Upper lobe of left lung (tissue), 6 donors: ENCODE measurements around the gene TFIP11. TPM values are rescaled to one million over a fixed set of nuclear protein-coding genes. Genes with fewer than 3 reads are reported as not detected.
"Not testable (repeated sequence)": the region's sequence is repeated elsewhere in the genome, so short reads cannot be mapped to it uniquely, and the experiment has no call there.

Experiments
- ATAC-seq, 2 donors: fragments of 200-7000 bp; cut with Tn5 transposase; one replicate each; pipeline ENCODE4 v1.9.1; 2022; ENCODE audit warnings: mild to moderate bottlenecking in 2 of 2, moderate library complexity in 2 of 2; ENCODE audit not compliant: low FRiP score in 2 of 2
- DNase-seq, 2 donors: peaks; one replicate each; pipeline ENCODE4 v3.0.0-alpha.2; 2019 to 2020
- H3K27ac ChIP-seq, 4 donors: fragments of 200-600 bp; sonication (generic); one replicate each; pipeline ENCODE4 v1.5.1; 2016 to 2019
- H3K27me3 ChIP-seq, 4 donors: fragments of 200-600 bp; sonication (generic); one replicate each; pipeline ENCODE4 v1.5.1; 2017 to 2019
- H3K36me3 ChIP-seq, 4 donors: fragments of 200-600 bp; sonication (generic); one replicate each; pipeline ENCODE4 v1.5.1; 2016 to 2019
- H3K4me1 ChIP-seq, 4 donors: fragments of 200-600 bp; sonication (generic); one replicate each; pipeline ENCODE4 v1.5.1; 2018 to 2019
- H3K4me3 ChIP-seq, 4 donors: fragments of 200-600 bp; sonication (generic); one replicate each; pipeline ENCODE4 v1.5.1; 2017 to 2019; ENCODE audit warnings: mild to moderate bottlenecking in 2 of 4, moderate library complexity in 1 of 4
- H3K9me3 ChIP-seq, 4 donors: fragments of 200-600 bp; sonication (generic); one replicate each; pipeline ENCODE4 v1.5.1; 2018 to 2019
- EP300 ChIP-seq, 4 donors: sonication (generic); formaldehyde crosslinking; IDR thresholded peaks; one replicate each; pipeline ENCODE4 v1.5.1; 2017; ENCODE audit warnings: antibody characterized with exemption in 4 of 4, control low read depth in 2 of 4
- POLR2A ChIP-seq, 4 donors: fragments of 450-650 bp; IDR thresholded peaks; one replicate each; pipeline ENCODE4 v1.5.1; 2016 to 2017; ENCODE audit warnings: antibody characterized with exemption in 4 of 4, mild to moderate bottlenecking in 2 of 4
- POLR2AphosphoS5 ChIP-seq, 2 donors: sonication (generic); formaldehyde crosslinking; IDR thresholded peaks; one replicate each; pipeline ENCODE4 v1.5.1; 2017; ENCODE audit warnings: antibody characterized with exemption in 2 of 2
- WGBS, 2 donors: methylation state at CpG; one replicate each; pipeline ENCODE4 v1.1.5; 2017 to 2018; 5-methylcytosine and 5-hydroxymethylcytosine counted together
- total RNA-seq, 6 donors: library from RNA; depleted of rRNA in 4 of 6; stranded (reverse); fragments of >200 nt in 4 of 6; gene quantifications; one replicate each; pipeline versions ENCODE4 v1.1.0 to v1.2.1, GENCODE V29; 2016 to 2021
- TF ChIP-seq, protein P1 (sequence below), 6 experiments: fragments of 450-650 bp in 4 of 6; fragments of 200-600 bp in 2 of 6; sonication (generic) in 2 of 6; IDR thresholded peaks; one replicate each; pipeline ENCODE4 v1.5.1; 2016 to 2019; ENCODE audit warnings: antibody characterized with exemption in 6 of 6
- donor health status: DM: no; HTN: no; CAD: no; lungs with moderate emphysema.
- donor health status: DM: no; HTN: yes; CAD: no; lungs with severe emphysema.

TFIP11 gene
- total RNA-seq, 6 donors from 2014 or later: 26.3 to 37.7 (median 32.6) TPM

DNA sequence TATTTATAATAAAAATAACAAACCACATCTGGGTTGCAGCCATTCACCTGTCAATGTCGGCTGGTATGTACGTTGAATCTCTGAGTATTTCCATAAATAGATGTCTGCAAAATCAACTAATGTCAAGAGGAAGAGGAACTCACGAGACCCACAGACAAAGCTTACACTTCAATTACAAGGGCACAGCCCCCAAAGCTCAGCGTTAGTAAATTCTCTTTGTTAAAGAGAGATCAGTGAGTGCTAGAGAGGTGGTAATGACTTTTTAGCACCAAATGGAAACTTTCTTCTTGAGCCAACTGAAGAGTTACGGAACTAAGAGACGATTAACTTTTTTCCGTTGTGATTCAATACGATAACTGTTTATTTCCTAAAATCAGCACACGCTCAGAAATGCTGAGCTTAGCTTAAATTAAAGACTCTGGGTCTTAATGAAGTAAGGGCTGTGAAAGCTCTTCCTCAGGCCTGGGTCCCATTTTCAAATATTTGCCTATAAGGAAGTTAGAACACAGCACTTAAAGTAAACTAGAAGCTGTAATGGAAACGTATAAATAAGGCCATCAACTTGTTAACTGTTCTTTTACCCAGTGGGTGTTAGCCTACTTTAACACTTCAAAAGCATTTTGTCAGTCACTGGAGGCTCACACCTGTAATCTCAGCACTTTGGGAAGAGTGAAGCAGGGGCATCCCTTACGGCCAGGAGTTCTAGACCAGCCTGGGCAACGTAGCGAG, 22.8 kb upstream of the TFIP11 start:
- DNase-seq (no peak), ATAC-seq (no peak)
- TF ChIP-seq, protein P1, sequence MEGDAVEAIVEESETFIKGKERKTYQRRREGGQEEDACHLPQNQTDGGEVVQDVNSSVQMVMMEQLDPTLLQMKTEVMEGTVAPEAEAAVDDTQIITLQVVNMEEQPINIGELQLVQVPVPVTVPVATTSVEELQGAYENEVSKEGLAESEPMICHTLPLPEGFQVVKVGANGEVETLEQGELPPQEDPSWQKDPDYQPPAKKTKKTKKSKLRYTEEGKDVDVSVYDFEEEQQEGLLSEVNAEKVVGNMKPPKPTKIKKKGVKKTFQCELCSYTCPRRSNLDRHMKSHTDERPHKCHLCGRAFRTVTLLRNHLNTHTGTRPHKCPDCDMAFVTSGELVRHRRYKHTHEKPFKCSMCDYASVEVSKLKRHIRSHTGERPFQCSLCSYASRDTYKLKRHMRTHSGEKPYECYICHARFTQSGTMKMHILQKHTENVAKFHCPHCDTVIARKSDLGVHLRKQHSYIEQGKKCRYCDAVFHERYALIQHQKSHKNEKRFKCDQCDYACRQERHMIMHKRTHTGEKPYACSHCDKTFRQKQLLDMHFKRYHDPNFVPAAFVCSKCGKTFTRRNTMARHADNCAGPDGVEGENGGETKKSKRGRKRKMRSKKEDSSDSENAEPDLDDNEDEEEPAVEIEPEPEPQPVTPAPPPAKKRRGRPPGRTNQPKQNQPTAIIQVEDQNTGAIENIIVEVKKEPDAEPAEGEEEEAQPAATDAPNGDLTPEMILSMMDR (IDR thresholded peaks at IDR 0.05): no peak
- TF ChIP-seq POLR2AphosphoS5 (IDR thresholded peaks at IDR 0.05): no peak
- TF ChIP-seq POLR2A (IDR thresholded peaks at IDR 0.05): no peak
- no peak for TF ChIP-seq EP300 (IDR thresholded peaks at IDR 0.05)
- WGBS, 2 donors: 58 to 62% methylated on average over 12 to 13 of the region's 13 CpGs
- Histone ChIP-seq H3K4me3 (no peak overlapping the region), H3K27ac (peak overlapping the region in 2 of 4 donors; percentile 7 to 22), H3K4me1 (peaks cover 0 to 1% (median 0%) of the 10 kb centered on the region in 4 donors), H3K27me3 (no peaks in the 10 kb centered on the region), H3K9me3 (no peaks in the 10 kb centered on the region), H3K36me3 (peaks cover 0 to 90% (median 58%) of the 10 kb centered on the region in 4 donors)

- no peak for TF ChIP-seq EP300 (IDR thresholded peaks at IDR 0.05)
- TF ChIP-seq, protein P1 (IDR thresholded peaks at IDR 0.05): no peak
- no peak for TF ChIP-seq POLR2A (IDR thresholded peaks at IDR 0.05)
- TF ChIP-seq POLR2AphosphoS5 (IDR thresholded peaks at IDR 0.05): no peak
- Histone ChIP-seq H3K4me3 (no peak overlapping the region), H3K27me3 (no peaks in the 10 kb centered on the region), H3K27ac (no peak overlapping the region), H3K4me1 (peaks cover 0 to 7% (median 5%) of the 10 kb centered on the region in 4 donors), H3K9me3 (no peaks in the 10 kb centered on the region), H3K36me3 (peaks cover 0 to 90% (median 54%) of the 10 kb centered on the region in 4 donors)
- WGBS, 2 donors: 90% methylated on average over 7 of the region's 7 CpGs
- no peak for DNase-seq
- no peak for ATAC-seq
Measured at GRCh38 chr22:26534171-26534855, 22.0 kb upstream of the TFIP11 start.

GRCh38 chr22:26529345-26529744, 17.1 kb upstream of the TFIP11 start:
- H3K4me1 ChIP-seq: peaks cover 0 to 12% (median 6%) of the 10 kb centered on the region in 4 donors
- H3K36me3 ChIP-seq: peaks cover 3 to 89% (median 54%) of the 10 kb centered on the region in 4 donors
- H3K9me3 ChIP-seq: no peaks in the 10 kb centered on the region
- peak overlapping the region; percentile 23 to 71 (median 66) for H3K27ac ChIP-seq
- no peak overlapping the region for H3K4me3 ChIP-seq
- peak; percentile 46 to 82 for TF ChIP-seq POLR2AphosphoS5 (IDR thresholded peaks at IDR 0.05)
- peak in 3 of 4 donors; percentile 45 to 92 (median 83) for TF ChIP-seq EP300 (IDR thresholded peaks at IDR 0.05)
- TF ChIP-seq, protein P1 (IDR thresholded peaks at IDR 0.05): no peak
- TF ChIP-seq POLR2A (IDR thresholded peaks at IDR 0.05): peak in 1 of 4 donors; percentile 14
- peak; percentile 32 to 82 for ATAC-seq
- 46 to 73% methylated on average over 2 of the region's 2 CpGs for WGBS, 2 donors
- DNase-seq: peak in 1 of 2 donors; percentile 73
- H3K27me3 ChIP-seq: no peaks in the 10 kb centered on the region

DNA sequence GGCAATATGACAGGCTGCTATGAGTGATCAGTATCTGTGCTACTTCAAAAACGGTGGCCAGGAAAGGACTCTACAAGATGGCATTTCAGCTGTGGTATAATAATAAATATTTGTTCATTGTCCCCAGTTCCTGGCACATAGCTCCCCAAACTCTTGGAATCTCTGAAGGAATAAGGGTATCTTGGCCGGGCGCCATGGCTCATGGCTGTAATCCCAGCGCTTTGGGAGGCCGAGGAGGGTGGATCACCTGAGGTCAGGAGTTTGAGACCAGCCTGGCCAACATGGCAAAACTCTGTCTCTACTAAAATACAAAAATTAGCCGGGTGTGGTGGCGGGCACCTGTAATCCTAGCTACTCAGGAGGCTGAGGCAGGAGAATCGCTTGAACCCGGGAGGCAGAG, 16.2 kb upstream of the TFIP11 start:
- 85 to 87% methylated on average over 9 of the region's 9 CpGs for WGBS, 2 donors
- peaks cover 0 to 12% (median 6%) of the 10 kb centered on the region in 4 donors for H3K4me1 ChIP-seq
- not testable (repeated sequence) for H3K9me3 ChIP-seq, H3K27me3 ChIP-seq, ATAC-seq, H3K4me3 ChIP-seq, DNase-seq
- H3K36me3 ChIP-seq: peaks cover 3 to 89% (median 53%) of the 10 kb centered on the region in 4 donors
- peak overlapping the region in 2 of 4 donors; percentile 23 to 71 for H3K27ac ChIP-seq
